ENCODE results near the gene ADGRB3. TPM values are rescaled to one million over a fixed set of nuclear protein-coding genes. Genes with fewer than 3 reads are reported as not detected.
"Not testable (repeated sequence)": the region's sequence is repeated elsewhere in the genome, so short reads cannot be mapped to it uniquely, and the experiment has no call there.

The ADGRB3 gene
- total RNA-seq, 1 donor from 2014 or later = 0.92 TPM

DNA sequence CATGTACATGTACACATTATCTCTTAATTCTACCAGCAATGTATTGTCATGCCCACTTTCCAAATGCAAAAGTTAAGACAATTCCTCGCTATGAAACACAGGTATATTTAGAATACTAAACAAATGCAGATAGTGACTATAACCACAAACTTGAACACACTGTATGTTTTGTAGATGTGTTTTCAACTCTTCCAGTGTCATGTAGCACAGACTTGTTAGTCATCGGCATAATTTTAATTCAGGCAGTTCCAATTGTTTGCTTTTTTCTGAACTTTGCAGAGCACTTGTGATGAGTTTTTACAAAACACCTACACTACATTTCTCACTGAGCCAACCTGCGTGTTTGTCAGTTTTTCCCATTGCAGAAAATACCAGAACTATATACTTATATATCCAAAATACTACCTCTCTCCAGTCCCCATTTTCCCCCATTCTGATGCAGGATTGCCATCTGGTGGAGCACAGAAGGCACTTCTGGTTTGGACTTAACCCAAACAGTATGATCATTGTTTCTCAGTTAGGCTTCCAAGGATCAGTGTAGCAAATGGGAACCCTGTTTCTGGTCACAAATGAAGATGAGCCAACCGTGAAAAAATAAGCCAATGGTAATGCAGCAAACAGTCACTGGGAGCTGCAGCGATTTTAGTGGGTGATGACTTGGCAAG lies 143.4 kb downstream of the ADGRB3 start:
- DNase-seq (ENCODE audit: low read depth) = no peak
- Histone ChIP-seq H3K36me3 (ENCODE audit: control insufficient read depth, insufficient read depth, low read length) (no peaks in the 10 kb centered on the region), H3K4me3 (ENCODE audit: low read depth, low read length) (no peak overlapping the region), H3K27me3 (ENCODE audit: control insufficient read depth, insufficient read depth, low read length) (no peaks in the 10 kb centered on the region)
- TF ChIP-seq, protein P1, sequence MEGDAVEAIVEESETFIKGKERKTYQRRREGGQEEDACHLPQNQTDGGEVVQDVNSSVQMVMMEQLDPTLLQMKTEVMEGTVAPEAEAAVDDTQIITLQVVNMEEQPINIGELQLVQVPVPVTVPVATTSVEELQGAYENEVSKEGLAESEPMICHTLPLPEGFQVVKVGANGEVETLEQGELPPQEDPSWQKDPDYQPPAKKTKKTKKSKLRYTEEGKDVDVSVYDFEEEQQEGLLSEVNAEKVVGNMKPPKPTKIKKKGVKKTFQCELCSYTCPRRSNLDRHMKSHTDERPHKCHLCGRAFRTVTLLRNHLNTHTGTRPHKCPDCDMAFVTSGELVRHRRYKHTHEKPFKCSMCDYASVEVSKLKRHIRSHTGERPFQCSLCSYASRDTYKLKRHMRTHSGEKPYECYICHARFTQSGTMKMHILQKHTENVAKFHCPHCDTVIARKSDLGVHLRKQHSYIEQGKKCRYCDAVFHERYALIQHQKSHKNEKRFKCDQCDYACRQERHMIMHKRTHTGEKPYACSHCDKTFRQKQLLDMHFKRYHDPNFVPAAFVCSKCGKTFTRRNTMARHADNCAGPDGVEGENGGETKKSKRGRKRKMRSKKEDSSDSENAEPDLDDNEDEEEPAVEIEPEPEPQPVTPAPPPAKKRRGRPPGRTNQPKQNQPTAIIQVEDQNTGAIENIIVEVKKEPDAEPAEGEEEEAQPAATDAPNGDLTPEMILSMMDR (IDR thresholded peaks at IDR 0.05; ENCODE audit: insufficient read depth, low read length, poor library complexity, severe bottlenecking) = peak; percentile 70

DNA sequence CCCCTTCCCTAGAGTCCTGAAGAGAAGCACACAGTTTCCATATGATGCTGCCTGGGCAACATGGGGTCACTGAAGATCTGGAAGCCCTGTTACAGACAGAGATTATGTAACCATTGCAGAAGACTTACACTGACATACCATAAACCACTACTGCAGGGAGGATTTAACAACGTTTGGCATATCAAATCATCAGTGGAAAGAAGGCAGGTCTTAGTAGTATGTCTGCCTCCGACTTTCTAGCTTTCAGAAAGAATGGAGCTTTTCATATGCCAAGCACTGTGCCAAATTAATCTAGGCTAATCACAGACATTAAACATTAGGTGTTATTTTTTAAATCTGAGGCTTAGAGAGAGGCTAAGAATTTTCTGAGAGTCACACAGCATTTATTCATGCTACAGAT lies 144.3 kb downstream of the ADGRB3 start:
- TF ChIP-seq, protein P1 (IDR thresholded peaks at IDR 0.05; ENCODE audit: insufficient read depth, low read length, poor library complexity, severe bottlenecking) = no peak
- DNase-seq (ENCODE audit: low read depth) = no peak
- H3K36me3 ChIP-seq (ENCODE audit: control insufficient read depth, insufficient read depth, low read length) = no peaks in the 10 kb centered on the region
- no peaks in the 10 kb centered on the region for H3K27me3 ChIP-seq (ENCODE audit: control insufficient read depth, insufficient read depth, low read length)
- no peak overlapping the region for H3K4me3 ChIP-seq (ENCODE audit: low read depth, low read length)

DNA sequence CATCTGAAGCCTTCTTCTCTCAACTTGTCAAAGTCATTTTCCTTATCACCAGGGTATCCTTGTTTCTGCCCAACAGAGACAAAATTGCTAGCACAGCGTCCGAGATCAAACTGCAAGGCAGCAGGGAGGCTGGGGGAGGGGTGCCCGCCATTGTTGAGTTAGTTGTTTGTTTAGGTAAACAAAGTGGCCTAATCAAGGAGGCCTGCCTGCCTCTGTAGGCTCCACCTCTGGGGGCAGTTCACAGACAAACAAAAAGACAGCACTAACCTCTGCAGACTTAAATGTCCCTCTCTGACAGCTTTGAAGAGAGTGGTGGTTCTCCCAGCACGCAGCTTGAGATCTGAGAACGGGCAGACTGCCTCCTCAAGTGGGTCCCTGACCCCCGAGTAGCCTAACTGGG lies 155.0 kb downstream of the ADGRB3 start:
- H3K27me3 ChIP-seq (ENCODE audit: control insufficient read depth, insufficient read depth, low read length); DNase-seq (ENCODE audit: low read depth); H3K36me3 ChIP-seq (ENCODE audit: control insufficient read depth, insufficient read depth, low read length); H3K4me3 ChIP-seq (ENCODE audit: low read depth, low read length): not testable (repeated sequence)

DNA sequence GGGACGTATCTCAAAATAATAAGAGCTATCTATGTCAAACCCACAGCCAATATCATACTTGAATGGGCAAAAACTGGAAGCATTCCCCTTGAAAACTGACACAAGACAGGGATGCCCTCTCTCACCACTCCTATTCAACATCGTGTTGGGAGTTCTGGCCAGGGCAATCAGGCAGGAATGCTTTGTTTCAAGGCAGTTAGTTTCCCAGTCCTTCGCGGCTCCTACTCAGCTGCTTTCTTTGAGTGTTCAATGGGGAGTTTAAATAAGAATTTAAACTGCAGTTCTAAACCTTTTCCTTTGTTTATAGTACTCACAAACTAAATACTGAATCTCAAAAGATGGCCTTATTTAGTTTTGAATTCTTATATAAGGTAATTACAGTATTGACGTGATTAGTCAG lies 179.9 kb downstream of the ADGRB3 start:
- not testable (repeated sequence) for H3K27me3 ChIP-seq (ENCODE audit: control insufficient read depth, insufficient read depth, low read length); H3K4me3 ChIP-seq (ENCODE audit: low read depth, low read length); H3K36me3 ChIP-seq (ENCODE audit: control insufficient read depth, insufficient read depth, low read length); DNase-seq (ENCODE audit: low read depth)

DNA sequence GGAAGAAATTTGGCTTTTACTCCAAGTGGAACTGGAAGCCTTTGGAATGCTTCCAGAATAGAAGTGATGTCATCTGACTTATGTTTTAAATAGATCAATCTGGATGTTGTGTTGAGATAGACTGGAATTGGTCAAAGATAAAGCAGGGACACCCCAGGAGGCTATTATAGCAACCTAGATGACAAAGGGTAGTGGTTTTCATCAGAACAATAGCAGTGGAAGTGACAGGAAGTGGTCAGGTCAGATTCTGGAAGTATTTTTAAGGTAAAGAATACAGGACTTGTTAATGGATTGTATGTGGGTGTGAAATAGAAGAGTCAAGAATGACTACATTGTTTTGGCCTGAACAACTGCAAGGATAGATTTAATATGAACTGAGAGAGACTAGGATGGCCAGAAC lies 191.4 kb downstream of the ADGRB3 start:
- Histone ChIP-seq H3K27me3 (ENCODE audit: control insufficient read depth, insufficient read depth, low read length) (no peaks in the 10 kb centered on the region), H3K36me3 (ENCODE audit: control insufficient read depth, insufficient read depth, low read length) (no peaks in the 10 kb centered on the region), H3K4me3 (ENCODE audit: low read depth, low read length) (no peak overlapping the region)
- DNase-seq (ENCODE audit: low read depth) = no peak
- TF ChIP-seq, protein P1 (IDR thresholded peaks at IDR 0.05; ENCODE audit: insufficient read depth, low read length, poor library complexity, severe bottlenecking) = no peak

DNA sequence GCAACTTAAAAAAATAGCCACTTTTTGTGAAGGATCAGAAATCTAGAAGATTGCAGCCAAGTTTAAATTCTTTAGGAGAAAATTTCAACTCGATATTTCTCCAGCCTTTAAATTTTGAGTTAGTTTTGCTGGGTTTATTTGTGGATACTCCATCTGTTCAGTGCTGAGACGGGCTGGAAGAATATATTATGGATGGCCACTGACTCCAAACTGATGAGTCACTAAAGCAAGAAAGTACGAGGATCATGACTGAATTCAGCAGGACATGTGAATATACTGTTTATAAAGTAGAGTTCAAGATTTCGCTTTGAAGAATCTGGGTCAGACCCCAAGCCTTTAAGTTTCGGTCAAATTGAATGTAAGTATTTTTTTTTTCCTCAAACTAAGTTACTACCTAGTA lies 199.5 kb downstream of the ADGRB3 start:
- TF ChIP-seq, protein P1 (IDR thresholded peaks at IDR 0.05; ENCODE audit: insufficient read depth, low read length, poor library complexity, severe bottlenecking) = no peak
- DNase-seq (ENCODE audit: low read depth) = no peak
- Histone ChIP-seq H3K4me3 (ENCODE audit: low read depth, low read length) (no peak overlapping the region), H3K36me3 (ENCODE audit: control insufficient read depth, insufficient read depth, low read length) (no peaks in the 10 kb centered on the region), H3K27me3 (ENCODE audit: control insufficient read depth, insufficient read depth, low read length) (no peaks in the 10 kb centered on the region)

DNA sequence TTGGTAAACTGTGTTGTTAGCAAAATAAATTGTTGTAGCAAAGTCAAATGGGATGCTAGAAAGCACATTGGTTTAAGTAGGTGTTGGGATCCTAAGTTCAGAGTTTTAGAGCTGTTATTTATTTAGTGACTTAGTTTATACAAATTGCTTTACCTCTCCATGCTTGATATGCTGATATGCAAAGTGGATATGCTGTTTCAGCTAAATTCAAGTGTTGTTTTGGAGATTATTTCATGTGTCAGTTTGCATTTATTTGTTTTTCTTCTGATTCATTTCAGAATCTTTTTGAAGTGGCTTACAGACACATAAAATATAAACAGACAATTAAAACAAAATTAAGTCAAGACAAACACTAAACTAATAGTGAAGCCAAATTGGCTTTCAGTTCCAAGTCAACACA lies 203.5 kb downstream of the ADGRB3 start:
- no peaks in the 10 kb centered on the region for H3K27me3 ChIP-seq (ENCODE audit: control insufficient read depth, insufficient read depth, low read length)
- no peak for DNase-seq (ENCODE audit: low read depth)
- TF ChIP-seq, protein P1 (IDR thresholded peaks at IDR 0.05; ENCODE audit: insufficient read depth, low read length, poor library complexity, severe bottlenecking) = no peak
- no peak overlapping the region for H3K4me3 ChIP-seq (ENCODE audit: low read depth, low read length)
- H3K36me3 ChIP-seq (ENCODE audit: control insufficient read depth, insufficient read depth, low read length) = no peaks in the 10 kb centered on the region

All from kidney epithelial cell (primary cell).